GM23338 (cell line): ENCODE results near the gene EMC10.

Experiments
- EZH2phosphoT487 ChIP-seq: fragments of 200-600 bp; sonication (generic); IDR thresholded peaks from one replicate; pipeline ENCODE4 v1.8.1; 2018; ENCODE audit warnings: antibody characterized with exemption; ENCODE audit not compliant: unreplicated experiment
- TF ChIP-seq, protein P1 (sequence below), 2 experiments: fragments of 200-600 bp in 1 of 2; sonication (generic) in 1 of 2; conservative IDR thresholded peaks; 2 replicates each; pipeline versions ENCODE4 v1.5.1 to v1.6.1; 2016 to 2017; ENCODE audit warnings: antibody characterized with exemption in 2 of 2, low read depth in 2 of 2, mild to moderate bottlenecking in 2 of 2, moderate library complexity in 1 of 2

DNA sequence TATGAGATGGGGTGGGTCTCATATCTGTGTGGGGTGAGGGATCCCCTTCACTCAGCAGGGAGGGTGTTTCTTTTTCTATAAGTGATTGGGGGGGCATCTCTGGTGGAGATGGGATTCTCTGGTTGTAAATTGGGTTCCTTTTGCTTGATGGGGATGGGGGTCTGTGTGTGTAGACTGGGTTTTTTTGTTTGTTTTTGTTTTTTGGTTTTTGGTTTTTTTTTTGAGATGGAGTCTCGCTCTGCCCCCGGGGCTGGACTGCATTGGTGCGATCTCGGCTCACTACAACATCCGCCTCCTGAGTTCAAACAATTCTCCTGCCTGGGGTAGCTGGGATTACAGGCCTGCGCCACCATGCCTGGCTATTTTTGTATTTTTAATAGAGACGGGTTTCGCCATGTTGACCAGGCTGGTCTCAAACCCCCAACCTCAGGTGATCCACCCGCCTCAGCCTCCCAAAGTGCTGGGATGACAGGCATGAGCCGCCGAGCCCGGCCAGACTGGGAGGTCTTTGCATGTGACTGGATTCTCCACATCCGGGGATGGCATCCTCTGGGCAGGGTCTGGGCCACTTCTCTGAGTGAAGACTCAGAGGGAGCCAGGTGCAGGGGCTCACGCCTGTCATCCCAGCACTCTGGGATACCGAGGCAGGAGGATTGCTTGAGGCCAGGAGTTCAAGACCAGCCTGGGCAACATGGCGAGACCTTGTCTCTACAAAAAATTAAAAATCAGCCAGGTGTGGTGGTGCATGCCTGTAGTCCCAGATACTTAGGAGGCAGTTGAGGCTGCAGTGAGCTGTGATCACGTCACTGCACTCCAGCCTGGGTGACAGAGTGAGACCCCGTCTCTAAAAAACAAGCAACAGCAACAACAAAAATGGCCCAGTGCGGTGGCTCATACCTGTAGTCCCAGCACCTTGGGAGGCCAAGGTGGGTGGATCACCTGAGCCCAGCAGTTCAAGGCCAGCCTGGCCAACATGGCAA is 42.8 kb upstream of the EMC10 start:
- TF ChIP-seq, protein P1, sequence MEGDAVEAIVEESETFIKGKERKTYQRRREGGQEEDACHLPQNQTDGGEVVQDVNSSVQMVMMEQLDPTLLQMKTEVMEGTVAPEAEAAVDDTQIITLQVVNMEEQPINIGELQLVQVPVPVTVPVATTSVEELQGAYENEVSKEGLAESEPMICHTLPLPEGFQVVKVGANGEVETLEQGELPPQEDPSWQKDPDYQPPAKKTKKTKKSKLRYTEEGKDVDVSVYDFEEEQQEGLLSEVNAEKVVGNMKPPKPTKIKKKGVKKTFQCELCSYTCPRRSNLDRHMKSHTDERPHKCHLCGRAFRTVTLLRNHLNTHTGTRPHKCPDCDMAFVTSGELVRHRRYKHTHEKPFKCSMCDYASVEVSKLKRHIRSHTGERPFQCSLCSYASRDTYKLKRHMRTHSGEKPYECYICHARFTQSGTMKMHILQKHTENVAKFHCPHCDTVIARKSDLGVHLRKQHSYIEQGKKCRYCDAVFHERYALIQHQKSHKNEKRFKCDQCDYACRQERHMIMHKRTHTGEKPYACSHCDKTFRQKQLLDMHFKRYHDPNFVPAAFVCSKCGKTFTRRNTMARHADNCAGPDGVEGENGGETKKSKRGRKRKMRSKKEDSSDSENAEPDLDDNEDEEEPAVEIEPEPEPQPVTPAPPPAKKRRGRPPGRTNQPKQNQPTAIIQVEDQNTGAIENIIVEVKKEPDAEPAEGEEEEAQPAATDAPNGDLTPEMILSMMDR (conservative IDR thresholded peaks at IDR 0.05; ENCODE audit: low read depth in 2 of 2), result no peak
- TF ChIP-seq EZH2phosphoT487, result no peak
